NB4 (cell line): ENCODE measurements around the gene FOXJ3.

Experiments
- MYC ChIP-seq: IDR thresholded peaks from 2 replicates; pipeline ENCODE4 v1.6.1; 2011; ENCODE audit warnings: low read depth, low read length
- POLR2A ChIP-seq: IDR thresholded peaks from 2 replicates; pipeline ENCODE4 v1.6.1; 2011; ENCODE audit warnings: mild to moderate bottlenecking; ENCODE audit not compliant: insufficient read length; ENCODE audit errors: extremely low read depth

GRCh38 chr1:42137766-42138165, 197.3 kb downstream of the FOXJ3 start:
- TF ChIP-seq POLR2A = no peak
- TF ChIP-seq MYC = no peak
